NCI-H1694 (cell line): ENCODE results near the gene IGSF22.

Experiments used
- DNase-seq: peaks from one replicate; lab custom pipeline; 2025; lab: John Stamatoyannopoulos, UW

Gene IGSF22

GRCh38 chr11:18726040-18726439, at the start of gene IGSF22:
Gene IGSF22 (minus strand): TSS chr11:18726188. CDS start chr11:18724236, 1,952 bp downstream.
- DNase-seq = no peak

GRCh38 chr11:18774801-18775200, 48.8 kb upstream of the IGSF22 start:
- no peak for DNase-seq

GRCh38 chr11:18773681-18774080, 47.7 kb upstream of the IGSF22 start:
- DNase-seq = no peak

- no peak for DNase-seq
Observed at GRCh38 chr11:18773104-18773503, 47.1 kb upstream of the IGSF22 start.

DNA sequence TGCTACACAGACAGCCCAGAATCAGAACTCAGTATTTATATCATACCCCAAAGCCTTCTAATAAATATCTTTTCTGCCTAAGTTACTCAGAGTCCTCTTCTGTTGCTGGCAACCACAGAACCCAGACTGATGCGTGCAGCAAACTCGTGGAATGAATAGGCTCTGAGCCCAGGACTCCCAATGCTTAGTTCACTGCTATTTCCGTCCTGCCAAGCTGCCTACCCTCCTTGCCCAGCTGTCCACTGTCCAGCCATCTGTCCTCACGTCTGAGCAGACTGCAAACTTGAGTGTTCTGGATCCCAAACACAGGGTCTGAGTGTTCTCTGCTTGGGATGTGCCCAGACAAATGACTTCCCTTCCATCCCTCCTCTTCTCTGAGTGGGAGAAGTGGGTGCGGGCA, 46.2 kb upstream of the IGSF22 start:
- DNase-seq = no peak

- DNase-seq = no peak
Observed at GRCh38 chr11:18771266-18772035, 45.5 kb upstream of the IGSF22 start.

- no peak for DNase-seq
Observed at GRCh38 chr11:18770479-18771125, 44.6 kb upstream of the IGSF22 start.

- no peak for DNase-seq
Observed at GRCh38 chr11:18769802-18770456, 43.9 kb upstream of the IGSF22 start.

GRCh38 chr11:18768978-18769377, 43.0 kb upstream of the IGSF22 start:
- no peak for DNase-seq

DNA sequence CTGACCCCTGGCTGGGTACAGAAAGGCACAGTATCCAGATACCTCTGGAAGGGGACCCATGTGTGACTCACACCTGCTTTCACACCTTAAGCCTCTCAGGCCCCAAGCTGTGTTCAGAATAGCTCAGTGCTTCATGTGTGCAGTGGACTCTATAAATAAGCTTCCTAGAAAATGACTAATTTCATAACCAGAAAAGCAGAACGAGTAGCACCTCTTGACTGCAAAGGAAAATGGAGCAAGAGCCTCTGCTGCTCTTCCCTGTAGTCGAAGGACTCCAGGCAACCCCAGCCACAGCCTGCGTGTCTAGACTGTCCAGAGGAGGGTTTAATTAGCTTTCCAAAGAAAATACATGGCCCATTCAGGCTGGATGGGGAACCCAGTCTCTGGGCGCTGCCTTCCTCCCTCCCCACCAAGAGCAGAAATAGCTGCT, 42.5 kb upstream of the IGSF22 start:
- DNase-seq = no peak

DNA sequence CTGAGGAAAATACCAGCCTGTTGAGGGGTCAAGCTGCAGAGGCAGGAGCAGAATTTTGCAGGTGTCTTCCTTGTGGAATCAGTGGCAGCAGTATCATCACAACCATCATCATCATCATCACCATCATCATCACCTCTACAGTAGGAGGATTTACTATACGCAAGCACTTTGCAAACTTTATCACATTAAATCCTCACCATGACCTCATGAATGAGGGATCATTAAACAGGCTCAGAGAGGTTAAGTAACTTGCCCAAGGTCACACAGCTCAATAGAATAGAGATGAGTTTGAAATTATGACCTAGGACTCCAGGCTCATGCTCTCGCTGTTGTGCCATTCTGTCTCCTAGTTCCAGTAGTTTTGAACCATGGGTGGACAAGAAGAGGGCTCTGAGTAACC, 40.0 kb upstream of the IGSF22 start:
- no peak for DNase-seq

DNA sequence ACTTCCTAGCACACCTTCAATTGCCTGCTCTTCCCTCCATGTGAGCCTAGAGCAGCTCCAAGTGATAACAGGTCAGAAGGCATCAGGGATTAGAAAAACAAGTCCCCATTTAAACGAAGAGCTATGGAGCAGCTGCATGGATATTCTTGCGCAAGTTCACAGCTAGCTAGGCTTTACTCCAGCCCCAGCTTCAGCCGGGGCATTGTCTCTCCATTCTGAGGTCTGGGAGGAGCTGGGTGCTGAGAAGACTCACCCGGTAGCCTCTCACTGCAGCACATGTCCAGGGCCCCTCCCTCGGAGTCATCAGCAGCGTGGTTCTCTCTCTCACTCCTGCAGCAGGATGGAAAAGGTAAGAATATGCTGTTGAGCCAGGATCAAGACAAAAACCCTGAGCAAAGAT, 39.6 kb upstream of the IGSF22 start:
- DNase-seq = no peak

- no peak for DNase-seq
Observed at GRCh38 chr11:18761741-18762140, 35.8 kb upstream of the IGSF22 start.

- no peak for DNase-seq
Observed at GRCh38 chr11:18761144-18761543, 35.2 kb upstream of the IGSF22 start.

GRCh38 chr11:18757811-18758210, 31.8 kb upstream of the IGSF22 start:
- DNase-seq = no peak

DNA sequence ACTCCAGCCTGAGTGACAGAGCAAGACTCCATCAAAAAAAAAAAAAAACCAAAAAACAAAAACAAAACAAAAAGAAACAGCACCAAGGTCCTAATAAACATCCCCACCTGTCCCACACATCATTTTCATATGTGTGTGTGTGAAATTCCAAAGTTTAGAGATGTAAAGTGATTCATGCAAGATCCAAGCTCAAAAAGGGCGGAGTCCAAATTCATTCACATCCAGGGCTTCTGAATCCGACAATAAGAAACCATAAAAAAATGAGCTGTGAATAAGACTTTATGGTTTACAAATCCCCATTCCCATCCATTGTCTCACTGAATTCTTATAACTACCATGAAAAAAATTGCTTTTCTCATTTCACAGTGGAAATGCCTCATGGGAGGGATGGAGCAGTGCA, 30.9 kb upstream of the IGSF22 start:
- no peak for DNase-seq

- DNase-seq = no peak
Observed at GRCh38 chr11:18754308-18754707, 28.3 kb upstream of the IGSF22 start.

- DNase-seq = no peak
Observed at GRCh38 chr11:18752502-18752901, 26.5 kb upstream of the IGSF22 start.

DNA sequence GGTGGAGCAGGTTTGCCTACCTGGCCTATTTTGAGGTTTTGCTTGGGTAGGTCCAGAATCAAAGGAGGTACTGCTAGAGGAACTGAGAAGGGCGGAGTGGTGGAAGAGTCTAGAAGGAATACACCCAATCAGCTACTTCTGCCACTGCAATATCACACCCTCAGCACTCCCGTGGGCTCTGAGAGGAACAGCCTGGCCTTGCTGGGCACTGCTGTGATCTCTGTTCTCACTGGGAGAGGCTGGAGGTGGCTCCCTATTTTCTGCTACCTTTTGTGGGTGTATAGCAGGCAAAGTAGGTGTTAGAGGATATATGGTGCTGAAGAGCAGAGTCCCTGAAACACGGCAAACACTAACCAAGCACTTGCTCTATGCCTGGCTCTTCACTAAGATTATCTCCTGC, 25.0 kb upstream of the IGSF22 start:
- no peak for DNase-seq

DNA sequence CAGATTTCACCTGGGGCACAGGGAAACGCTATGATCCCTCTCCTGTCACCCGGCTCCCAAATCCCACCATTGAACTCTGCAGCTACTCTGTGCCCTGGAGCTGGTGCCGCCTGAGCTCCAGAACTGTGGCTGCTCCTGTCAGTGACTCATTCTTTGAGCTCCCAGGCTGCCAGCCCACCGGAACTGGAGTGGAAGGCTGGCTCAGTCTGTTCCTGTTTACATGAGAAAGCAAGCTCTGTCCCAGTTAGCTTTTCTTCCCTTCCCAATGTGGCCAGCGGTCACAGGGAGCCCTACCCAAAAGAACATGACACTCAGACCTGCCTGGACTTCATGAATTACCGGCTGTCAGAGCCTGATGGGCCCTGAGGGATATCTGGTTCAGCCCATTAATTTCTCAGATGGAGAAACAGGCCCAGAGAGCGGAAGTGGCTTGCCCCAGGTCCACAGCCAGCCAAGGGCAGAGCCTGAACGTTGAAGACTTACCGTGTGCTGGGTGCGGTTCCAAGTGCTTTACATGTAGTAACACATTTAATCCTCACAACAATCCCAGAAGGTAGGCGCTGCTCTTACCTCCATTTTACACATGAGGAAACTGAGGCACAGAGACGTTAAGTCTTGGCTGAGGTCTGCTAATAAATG, 23.8 kb upstream of the IGSF22 start:
- DNase-seq = no peak

- no peak for DNase-seq
Observed at GRCh38 chr11:18748766-18749365, 22.9 kb upstream of the IGSF22 start.

GRCh38 chr11:18745251-18745650, 19.3 kb upstream of the IGSF22 start:
- DNase-seq = no peak
